WERI-Rb-1 (cell line): ENCODE data around the gene MRPL10.

Source experiments
- DNase-seq: peaks from one replicate; pipeline ENCODE4 v3.0.0-alpha.2; 2020
- H3K27ac ChIP-seq: fragments of 250-450 bp; sonication (Bioruptor Pico); 2 replicates; pipeline ENCODE4 v1.5.1; 2020; ENCODE audit warnings: mild to moderate bottlenecking, moderate library complexity
- H3K27me3 ChIP-seq: fragments of 250-450 bp; sonication (Bioruptor Pico); 2 replicates; pipeline ENCODE4 v1.5.1; 2021; ENCODE audit warnings: mild to moderate bottlenecking, low read depth, moderate library complexity; ENCODE audit not compliant: insufficient read depth, severe bottlenecking
- H3K36me3 ChIP-seq: fragments of 250-450 bp; sonication (Bioruptor Pico); 2 replicates; pipeline ENCODE4 v1.5.1; 2020; ENCODE audit warnings: mild to moderate bottlenecking, moderate library complexity
- H3K4me3 ChIP-seq: 2 replicates; pipeline ENCODE4 v1.5.1; 2011; ENCODE audit warnings: low read depth, mild to moderate bottlenecking, control low read depth, low read length
- H3K9me3 ChIP-seq: fragments of 250-450 bp; sonication (Bioruptor Pico); 2 replicates; pipeline ENCODE4 v1.5.1; 2021; ENCODE audit warnings: mild to moderate bottlenecking, moderate library complexity; ENCODE audit not compliant: severe bottlenecking
- TF ChIP-seq, protein P1 (sequence below): IDR thresholded peaks from 2 replicates; pipeline ENCODE4 v1.5.1; 2011; ENCODE audit warnings: low read depth, mild to moderate bottlenecking, control low read depth, inconsistent platforms, low read length

MRPL10 gene

GRCh38 chr17:47848198-47848513, 16.8 kb upstream of the MRPL10 start:
- no peak overlapping the region for H3K4me3 ChIP-seq

DNA sequence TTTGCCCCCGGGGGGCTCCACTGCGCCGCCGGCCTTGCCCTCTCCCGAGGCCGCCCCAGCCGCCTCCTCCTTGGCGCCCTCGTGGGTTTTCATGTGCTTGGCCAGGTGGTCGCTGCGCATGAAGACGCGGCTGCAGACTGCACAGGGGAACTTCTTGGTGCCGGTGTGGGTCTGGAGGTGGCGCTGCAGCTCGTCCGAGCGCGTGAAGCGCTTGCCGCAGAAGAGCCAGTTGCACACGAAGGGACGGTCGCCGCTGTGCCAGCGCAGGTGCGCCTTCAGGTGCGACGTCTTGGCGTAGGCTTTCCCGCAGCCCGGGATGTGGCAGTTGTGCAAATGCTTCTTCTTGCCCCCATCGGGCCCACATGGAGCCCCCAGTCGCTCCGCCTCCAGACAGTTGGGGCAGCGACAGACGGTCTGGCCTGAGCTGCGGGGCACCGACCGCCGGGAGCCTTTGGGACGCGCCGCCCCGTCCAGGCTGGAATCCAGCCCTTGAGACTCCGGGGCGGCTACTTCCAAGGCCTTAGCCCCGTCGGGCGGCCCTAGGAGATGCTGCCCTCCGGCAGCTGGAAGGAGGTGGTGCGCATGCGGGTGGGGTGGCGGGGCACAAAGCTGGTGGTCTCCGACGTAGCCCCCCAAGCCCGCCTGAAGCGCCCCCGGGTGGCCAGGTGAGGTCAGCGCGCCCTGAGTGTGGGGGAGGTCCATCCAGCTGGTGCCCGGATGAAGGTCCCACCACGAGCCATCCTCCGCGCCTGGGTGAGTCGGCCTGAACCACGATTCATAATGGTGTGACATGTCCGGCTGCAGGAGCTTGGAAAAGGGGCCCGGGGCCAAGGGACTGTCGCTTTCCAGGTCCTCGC, 16.2 kb upstream of the MRPL10 start:
- TF ChIP-seq, protein P1, sequence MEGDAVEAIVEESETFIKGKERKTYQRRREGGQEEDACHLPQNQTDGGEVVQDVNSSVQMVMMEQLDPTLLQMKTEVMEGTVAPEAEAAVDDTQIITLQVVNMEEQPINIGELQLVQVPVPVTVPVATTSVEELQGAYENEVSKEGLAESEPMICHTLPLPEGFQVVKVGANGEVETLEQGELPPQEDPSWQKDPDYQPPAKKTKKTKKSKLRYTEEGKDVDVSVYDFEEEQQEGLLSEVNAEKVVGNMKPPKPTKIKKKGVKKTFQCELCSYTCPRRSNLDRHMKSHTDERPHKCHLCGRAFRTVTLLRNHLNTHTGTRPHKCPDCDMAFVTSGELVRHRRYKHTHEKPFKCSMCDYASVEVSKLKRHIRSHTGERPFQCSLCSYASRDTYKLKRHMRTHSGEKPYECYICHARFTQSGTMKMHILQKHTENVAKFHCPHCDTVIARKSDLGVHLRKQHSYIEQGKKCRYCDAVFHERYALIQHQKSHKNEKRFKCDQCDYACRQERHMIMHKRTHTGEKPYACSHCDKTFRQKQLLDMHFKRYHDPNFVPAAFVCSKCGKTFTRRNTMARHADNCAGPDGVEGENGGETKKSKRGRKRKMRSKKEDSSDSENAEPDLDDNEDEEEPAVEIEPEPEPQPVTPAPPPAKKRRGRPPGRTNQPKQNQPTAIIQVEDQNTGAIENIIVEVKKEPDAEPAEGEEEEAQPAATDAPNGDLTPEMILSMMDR: peak; percentile 73
- H3K4me3 ChIP-seq: no peak overlapping the region
- no peak for DNase-seq
- H3K27me3 ChIP-seq: no peaks in the 10 kb centered on the region
- no peaks in the 10 kb centered on the region for H3K9me3 ChIP-seq
- no peak overlapping the region for H3K27ac ChIP-seq
- peaks cover 17% of the 10 kb centered on the region for H3K36me3 ChIP-seq

More at GRCh38 chr17:47848198-47848513, 16.8 kb upstream of the MRPL10 start:
- Histone ChIP-seq H3K36me3 (peaks cover 17% of the 10 kb centered on the region), H3K27ac (no peak overlapping the region), H3K27me3 (no peaks in the 10 kb centered on the region), H3K9me3 (no peaks in the 10 kb centered on the region)
- DNase-seq: no peak
- TF ChIP-seq, protein P1: no peak

GRCh38 chr17:47846716-47847340, 15.5 kb upstream of the MRPL10 start:
- H3K27me3 ChIP-seq: no peaks in the 10 kb centered on the region
- TF ChIP-seq, protein P1: no peak
- no peaks in the 10 kb centered on the region for H3K9me3 ChIP-seq
- peaks cover 17% of the 10 kb centered on the region for H3K36me3 ChIP-seq
- no peak overlapping the region for H3K27ac ChIP-seq
- no peak overlapping the region for H3K4me3 ChIP-seq
- no peak for DNase-seq

DNA sequence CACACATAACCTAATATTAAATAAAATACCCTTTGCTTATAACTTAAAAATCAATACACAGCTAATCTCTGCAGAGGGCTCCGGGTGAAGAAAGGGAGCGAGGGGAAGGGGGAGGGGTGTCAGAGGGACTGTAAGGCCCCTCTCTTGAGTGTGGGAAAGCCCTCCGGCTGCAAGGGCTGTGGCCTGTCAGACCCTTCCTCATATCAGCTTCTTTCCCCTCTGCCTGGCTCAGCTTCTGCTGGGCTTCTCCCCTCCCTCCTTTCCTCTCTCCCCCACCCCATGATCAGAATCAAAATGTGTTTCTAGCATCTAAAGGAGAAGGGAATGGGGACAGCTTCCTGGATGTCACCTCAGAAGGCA, 14.4 kb upstream of the MRPL10 start:
- no peaks in the 10 kb centered on the region for H3K9me3 ChIP-seq
- no peak for DNase-seq
- H3K36me3 ChIP-seq: peaks cover 17% of the 10 kb centered on the region
- TF ChIP-seq, protein P1: no peak
- H3K27me3 ChIP-seq: no peaks in the 10 kb centered on the region
- H3K4me3 ChIP-seq: no peak overlapping the region
- H3K27ac ChIP-seq: no peak overlapping the region

GRCh38 chr17:47844814-47845715, 13.7 kb upstream of the MRPL10 start:
- H3K27me3 ChIP-seq: no peaks in the 10 kb centered on the region
- TF ChIP-seq, protein P1: peak; percentile 34; the same call in 1 of the 2 replicates
- H3K9me3 ChIP-seq: no peaks in the 10 kb centered on the region
- H3K36me3 ChIP-seq: peaks cover 22% of the 10 kb centered on the region
- no peak overlapping the region for H3K27ac ChIP-seq
- no peak overlapping the region for H3K4me3 ChIP-seq
- DNase-seq: no peak
